Renal cortical epithelial cell (primary cell): ENCODE results near the gene CYFIP1. TPM values are rescaled to one million over a fixed set of nuclear protein-coding genes. Genes with fewer than 3 reads are reported as not detected.

Source experiments
- DNase-seq: peaks from one replicate; pipeline ENCODE4 v3.0.0-alpha.2; 2011; ENCODE audit warnings: low read depth
- total RNA-seq: library from RNA; depleted of rRNA; stranded (reverse); fragments of >200 nt; gene quantifications from 2 replicates; pipeline ENCODE4 v1.2.3, GENCODE V29; 2014

Gene CYFIP1
- total RNA-seq, 1 donor from 2014 or later: 171 TPM

- DNase-seq: no peak
Measured at GRCh38 chr15:22869856-22870255, 110.3 kb downstream of the CYFIP1 start.

DNA sequence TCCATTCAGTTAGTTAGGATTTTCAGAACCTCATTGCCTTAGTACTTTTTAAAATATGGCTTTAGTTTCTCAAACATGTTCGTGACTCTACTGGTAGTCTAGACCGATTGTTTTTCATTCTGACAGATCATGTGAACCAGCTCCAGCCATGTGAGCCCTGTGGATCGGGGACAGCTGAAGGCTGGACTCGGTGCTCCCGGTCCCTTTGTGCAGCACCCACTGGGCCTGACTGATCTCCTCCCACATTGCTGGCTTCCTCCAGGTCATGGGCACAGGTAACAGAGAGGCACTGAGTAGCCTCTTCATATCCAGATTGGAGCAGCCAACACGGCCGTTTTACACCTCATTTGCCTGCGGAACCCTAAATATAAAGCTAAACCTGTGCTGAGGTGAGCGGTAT is 111.2 kb downstream of the CYFIP1 start:
- DNase-seq: no peak

DNA sequence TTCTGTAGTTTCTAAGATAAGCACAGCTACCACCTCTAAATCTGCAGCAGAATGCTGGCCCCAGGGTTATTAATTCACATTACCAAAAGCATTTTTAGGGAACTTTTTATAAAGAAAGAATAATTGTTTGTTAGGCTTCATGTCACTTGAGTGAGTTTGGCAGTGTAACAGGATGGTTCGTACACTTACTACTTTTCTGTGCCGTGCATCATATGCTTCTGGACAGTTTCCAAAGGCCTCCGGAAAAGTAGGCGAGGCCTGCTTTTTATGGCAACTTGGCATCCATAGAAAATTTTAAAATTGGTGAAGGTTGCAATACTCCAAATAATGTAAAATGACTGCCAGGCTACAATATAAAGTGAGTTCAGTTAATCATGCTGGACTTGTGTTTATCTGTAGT is 111.7 kb downstream of the CYFIP1 start:
- no peak for DNase-seq

DNA sequence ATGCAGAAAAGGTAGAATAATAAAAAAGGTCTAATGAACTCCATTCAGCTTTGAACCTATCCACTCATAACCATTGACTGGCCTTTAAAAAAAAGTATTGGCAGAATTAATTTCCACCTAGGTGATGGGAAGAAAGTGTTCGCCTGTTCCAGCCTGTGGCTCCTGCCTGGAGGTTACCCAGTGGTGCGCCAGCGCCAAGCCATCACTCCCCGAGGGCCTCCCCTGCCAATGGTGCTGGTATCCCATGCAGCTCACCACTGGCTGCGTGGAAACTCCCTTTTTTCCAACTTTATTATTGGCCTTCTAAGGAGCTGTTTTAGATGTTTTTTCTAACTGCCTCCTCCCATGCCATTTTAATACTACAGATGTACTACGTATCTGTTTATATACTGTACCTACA is 112.3 kb downstream of the CYFIP1 start:
- no peak for DNase-seq

GRCh38 chr15:22866079-22866478 is 114.1 kb downstream of the CYFIP1 start:
- no peak for DNase-seq

GRCh38 chr15:22863356-22863755 is 116.8 kb downstream of the CYFIP1 start:
- DNase-seq: no peak

DNA sequence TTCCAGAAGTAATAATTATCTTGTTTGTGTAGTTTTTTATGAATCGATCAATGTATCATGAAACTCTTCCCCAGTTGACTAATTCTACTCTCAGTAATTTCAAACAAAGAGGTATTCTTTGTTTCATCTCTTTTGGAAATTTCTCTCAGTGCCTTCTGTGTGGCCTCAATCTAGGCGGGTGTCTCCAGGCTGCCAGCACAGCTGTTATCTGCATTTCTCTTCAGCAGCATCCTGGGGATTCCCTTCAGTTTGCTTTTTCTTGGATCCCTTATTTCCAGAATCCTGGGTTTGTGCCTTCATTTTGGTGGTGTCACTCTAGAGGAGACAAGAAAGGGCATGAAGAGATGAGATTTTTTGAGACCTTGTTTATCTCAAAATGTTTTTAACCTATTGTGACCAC is 119.0 kb downstream of the CYFIP1 start:
- DNase-seq: no peak

DNA sequence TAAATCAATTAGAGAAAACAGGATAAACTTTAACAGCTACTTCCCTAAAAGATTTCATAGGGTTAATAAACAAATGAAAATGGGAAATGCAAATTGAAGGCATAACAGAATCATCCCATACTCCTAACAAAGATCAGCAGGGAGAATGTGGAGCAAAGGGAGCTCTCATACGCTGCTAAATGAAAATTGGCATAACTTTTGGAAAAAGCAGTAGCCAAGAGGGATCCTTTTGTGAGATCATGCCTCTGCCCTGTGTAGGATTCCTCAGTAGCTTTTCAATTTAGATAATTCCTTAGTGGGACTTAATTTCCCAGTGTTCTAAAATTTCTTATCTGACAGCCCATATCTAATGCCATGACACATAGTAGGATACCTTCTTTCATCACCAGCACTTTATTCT is 123.5 kb downstream of the CYFIP1 start:
- no peak for DNase-seq

DNA sequence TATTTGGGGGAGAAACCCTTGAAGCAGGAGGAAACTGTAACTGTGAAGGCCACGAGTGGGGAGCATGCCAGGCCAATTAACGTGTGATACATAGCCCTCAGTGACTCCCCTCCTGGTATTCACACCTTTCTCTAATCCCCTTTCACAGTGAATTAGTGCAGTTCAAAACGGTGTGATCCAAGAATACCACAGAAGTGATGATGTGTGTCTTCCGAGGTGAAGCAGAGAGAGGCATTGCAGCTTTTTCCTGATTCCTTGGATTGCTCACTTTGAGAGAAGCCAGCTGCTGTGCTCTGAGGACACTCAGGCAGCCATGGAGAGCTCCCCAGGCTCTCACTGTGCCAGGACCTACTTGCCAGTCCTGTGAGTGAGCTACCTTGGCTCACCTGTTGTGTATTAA is 124.4 kb downstream of the CYFIP1 start:
- DNase-seq: no peak

- no peak for DNase-seq
Measured at GRCh38 chr15:22851513-22851912, 128.7 kb downstream of the CYFIP1 start.

- DNase-seq: no peak
Measured at GRCh38 chr15:22850055-22850454, 130.1 kb downstream of the CYFIP1 start.

GRCh38 chr15:22846073-22846472 is 134.1 kb downstream of the CYFIP1 start:
- DNase-seq: no peak

DNA sequence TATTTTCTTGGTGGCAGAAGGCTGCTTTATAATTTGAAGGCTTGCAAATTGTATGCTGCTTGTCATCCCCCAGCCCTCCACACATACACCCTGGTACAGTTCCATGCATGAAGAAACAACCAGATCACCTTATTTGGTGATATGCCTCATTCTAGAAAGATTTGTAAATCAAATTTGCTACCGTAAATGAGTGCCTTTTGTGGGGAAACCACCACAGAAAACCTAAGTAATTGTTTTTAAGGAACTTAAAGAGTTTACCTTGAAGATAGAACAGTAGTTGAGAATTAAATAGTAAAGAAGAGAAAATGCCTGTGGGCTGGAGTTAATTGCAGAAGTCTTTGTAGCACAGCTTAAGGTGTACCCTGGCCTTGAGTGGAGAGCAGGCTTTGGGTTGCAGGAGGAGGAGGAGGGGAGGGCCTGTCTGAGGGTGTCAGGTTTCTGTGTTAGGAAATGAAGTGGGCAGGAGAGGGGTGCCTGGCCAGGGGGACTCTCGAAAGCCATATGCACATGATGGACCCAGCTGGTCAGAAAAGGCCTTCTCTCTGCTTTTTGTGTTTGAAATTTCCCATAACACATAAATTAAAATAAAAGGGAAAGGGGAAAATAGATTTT is 134.8 kb downstream of the CYFIP1 start:
- peak; percentile 38 for DNase-seq

DNA sequence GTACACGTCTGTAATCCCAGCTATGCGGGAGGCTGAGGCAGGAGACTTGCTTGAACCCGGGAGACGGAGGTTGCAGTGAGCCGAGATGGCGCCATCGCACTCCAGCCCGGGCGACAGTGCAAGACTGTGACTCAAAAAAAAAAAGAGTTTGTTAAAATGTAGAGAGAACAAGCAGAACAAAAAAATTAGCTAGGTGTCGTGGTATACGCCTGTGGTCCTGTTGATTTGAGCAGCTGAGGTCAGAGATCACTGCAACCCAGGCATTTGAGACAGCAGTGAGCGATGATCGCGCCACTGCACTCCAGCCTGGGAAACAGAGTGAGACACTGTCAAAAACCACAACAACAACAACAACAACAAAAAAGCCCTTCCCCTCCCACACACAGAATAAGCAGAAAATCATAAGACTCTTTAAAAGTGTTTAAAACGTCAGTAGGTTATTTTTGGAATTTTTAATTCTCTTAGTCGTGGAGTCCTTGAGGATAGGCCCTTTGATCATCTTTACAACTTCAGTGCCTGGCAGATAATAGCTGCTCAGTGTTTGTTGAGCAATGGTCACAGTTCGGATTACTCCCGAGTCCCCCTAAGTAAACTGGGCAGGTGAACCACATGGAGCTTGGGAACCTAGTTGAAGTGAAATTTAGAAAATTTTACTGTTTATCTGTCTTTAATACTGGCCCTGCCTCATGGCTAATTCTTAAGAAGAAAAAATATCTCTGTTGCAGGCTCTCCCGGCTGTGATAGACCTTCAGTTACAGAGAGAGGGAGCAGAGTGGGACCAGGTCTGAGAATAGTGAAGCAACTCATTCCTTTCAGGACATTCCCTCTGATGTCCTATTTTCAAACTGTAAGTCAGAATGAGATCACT is 135.5 kb downstream of the CYFIP1 start:
- DNase-seq: no peak

DNA sequence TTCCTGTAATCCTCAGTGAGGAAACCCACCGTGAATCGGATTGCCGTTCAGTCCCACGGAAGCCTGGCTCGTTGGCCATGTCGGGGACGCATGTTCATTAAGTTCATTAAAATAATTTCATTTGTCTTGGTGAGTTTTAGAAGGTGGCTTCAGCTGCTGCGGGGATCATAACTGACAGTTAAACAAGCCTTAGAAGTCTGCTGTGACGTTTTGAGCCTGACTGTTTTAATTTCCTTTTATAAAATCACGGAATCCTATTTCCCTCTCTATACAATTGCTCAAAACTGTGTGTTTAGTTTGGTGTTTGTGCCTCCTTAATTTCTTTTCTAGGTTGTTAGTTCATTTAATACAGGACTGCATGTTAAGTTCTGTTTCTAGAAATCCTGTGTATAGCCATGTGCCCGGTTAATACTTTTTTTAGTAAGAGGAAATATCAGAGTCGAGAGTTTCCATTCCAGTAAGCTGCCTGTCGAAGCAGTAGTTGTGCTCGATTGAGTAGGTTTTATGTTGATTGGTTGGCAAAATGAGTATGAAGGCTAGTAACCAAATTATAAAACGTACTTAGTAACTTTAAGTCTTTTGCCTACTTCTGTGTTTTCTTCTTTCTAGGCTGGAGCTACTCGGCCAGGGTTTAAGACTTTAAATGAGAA is 141.0 kb downstream of the CYFIP1 start:
- DNase-seq: peak; percentile 28

GRCh38 chr15:22838292-22839042 is 141.7 kb downstream of the CYFIP1 start, which contains the start of gene NIPA2:
Gene NIPA2 (plus strand): TSS chr15:22838666. CDS start chr15:22851732, 13,066 bp downstream.
- peak; percentile 89 for DNase-seq

- peak; percentile 22 for DNase-seq
Measured at GRCh38 chr15:22831473-22831872, 148.7 kb downstream of the CYFIP1 start.

DNA sequence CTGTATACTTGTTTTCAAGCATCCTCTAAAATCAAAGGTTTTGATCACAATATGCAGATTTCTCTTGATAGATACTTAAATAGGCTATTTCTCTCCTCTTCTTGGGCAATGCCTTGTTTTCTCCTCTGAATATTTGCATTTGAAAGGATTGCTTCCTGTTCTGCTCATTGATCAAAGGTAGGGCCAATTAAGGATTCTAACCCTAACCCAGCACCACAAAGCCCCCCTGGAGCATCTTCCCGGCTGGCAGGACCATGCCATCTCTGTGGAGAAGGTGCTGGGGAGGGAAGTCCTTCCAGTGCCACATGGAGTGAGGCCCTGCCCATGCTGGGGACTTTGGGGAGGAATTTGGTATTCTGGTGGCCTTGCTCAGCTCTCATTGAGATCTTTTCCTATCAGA is 153.0 kb downstream of the CYFIP1 start:
- no peak for DNase-seq

- no peak for DNase-seq
Measured at GRCh38 chr15:22823495-22824128, 156.6 kb downstream of the CYFIP1 start.

DNA sequence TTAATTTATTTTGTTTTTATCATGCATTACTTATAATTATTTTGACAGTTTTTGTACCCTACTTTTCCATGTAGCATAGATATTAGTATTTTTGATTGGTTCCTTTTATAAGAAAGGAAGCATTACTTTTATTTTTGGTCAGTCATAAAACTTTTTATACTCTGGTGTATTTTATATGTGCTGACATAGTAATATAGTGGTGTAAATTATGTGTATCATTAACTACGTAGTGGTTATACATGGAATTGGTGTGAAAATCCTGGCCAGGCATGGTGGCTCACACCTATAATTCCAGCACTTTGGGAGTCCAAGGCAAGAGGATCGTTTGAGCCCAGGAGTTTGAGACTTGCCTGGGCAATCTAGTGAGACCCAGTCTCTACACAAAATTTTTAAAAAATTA is 160.5 kb downstream of the CYFIP1 start:
- no peak for DNase-seq
